H1 (cell line): Measurements from ENCODE around the gene GRXCR2. TPM values are rescaled to one million over a fixed set of nuclear protein-coding genes. Genes with fewer than 3 reads are reported as not detected.

ENCODE experiments used
- CTCF ChIA-PET: fragments of 300-600 bp; sonication (Branson Sonifier 250); formaldehyde crosslinking; loops from one replicate; lab custom pipeline; 2021; ENCODE audit not compliant: partially characterized antibody; lab: Charles Lee
- POLR2A ChIA-PET: fragments of 300-600 bp; sonication (Branson Sonifier 250); formaldehyde crosslinking; loops from one replicate; lab custom pipeline; 2021; ENCODE audit warnings: inconsistent platforms; ENCODE audit not compliant: partially characterized antibody; lab: Charles Lee
- DNase-seq, 2 experiments: peaks; one replicate each; pipeline versions ENCODE4 v3.0.0 to v3.0.0-alpha.2; 2010 to 2022; ENCODE audit warnings: low spot score in 2 of 2, low read depth in 1 of 2, mixed read lengths in 1 of 2
- FAIRE-seq: peaks from 2 replicates; lab custom pipeline; 2011; peaks lifted over from hg19 to GRCh38; lab: Jason Lieb, UNC
- H2AFZ ChIP-seq: 2 replicates; pipeline ENCODE4 v1.8.1; 2012; ENCODE audit warnings: low read length, inconsistent platforms
- H2AK5ac ChIP-seq: 2 replicates; pipeline ENCODE4 v1.6.1; 2013; ENCODE audit warnings: low read depth, low read length
- H2BK120ac ChIP-seq: replicated peaks from 2 replicates; pipeline ENCODE3; 2013; ENCODE audit warnings: low read depth, low read length, inconsistent platforms
- H2BK12ac ChIP-seq: 2 replicates; pipeline ENCODE4 v1.6.1; 2013; ENCODE audit warnings: low read depth, low read length
- H2BK15ac ChIP-seq: 2 replicates; pipeline ENCODE4 v1.6.1; 2013; ENCODE audit warnings: low read length
- H2BK20ac ChIP-seq: 2 replicates; pipeline ENCODE4 v1.6.1; 2013; ENCODE audit warnings: low read length
- H2BK5ac ChIP-seq: 2 replicates; pipeline ENCODE4 v1.6.1; 2013; ENCODE audit warnings: low read depth, low read length
- H3K14ac ChIP-seq: 2 replicates; pipeline ENCODE4 v1.6.1; 2013; ENCODE audit warnings: inconsistent platforms; ENCODE audit not compliant: insufficient read length
- H3K18ac ChIP-seq: 2 replicates; pipeline ENCODE4 v1.6.1; 2013; ENCODE audit warnings: low read length; ENCODE audit errors: extremely low read depth
- H3K23ac ChIP-seq: 2 replicates; pipeline ENCODE4 v1.6.1; 2013; ENCODE audit warnings: inconsistent platforms; ENCODE audit not compliant: insufficient read length
- H3K23me2 ChIP-seq: 2 replicates; pipeline ENCODE4 v1.6.1; 2013; ENCODE audit warnings: low read depth, low read length
- H3K27ac ChIP-seq: 2 replicates; pipeline ENCODE4 v1.6.1; 2011; ENCODE audit warnings: low read depth, low read length, inconsistent platforms
- H3K27me3 ChIP-seq, 4 experiments: replicated peaks in 1 of 4; 1 replicate in 1 of 4; 2 replicates in 3 of 4; pipeline versions ENCODE4 v1.6.1 to v1.8.1; 2011 to 2013; ENCODE audit warnings: low read length in 3 of 4, mild to moderate bottlenecking in 3 of 4, inconsistent platforms in 2 of 4, mixed read lengths in 2 of 4, moderate library complexity in 1 of 4; ENCODE audit not compliant: control insufficient read depth in 3 of 4, insufficient read depth in 3 of 4; ENCODE audit errors: extremely low read depth in 1 of 4
- H3K36me3 ChIP-seq, 4 experiments: 2 replicates each; pipeline versions ENCODE4 v1.6.1 to v1.8.1; 2011 to 2013; ENCODE audit warnings: mild to moderate bottlenecking in 4 of 4, low read length in 3 of 4, moderate library complexity in 2 of 4, control low read depth in 1 of 4, inconsistent platforms in 1 of 4; ENCODE audit not compliant: insufficient read depth in 4 of 4, control insufficient read depth in 2 of 4
- H3K4ac ChIP-seq: replicated peaks from 2 replicates; pipeline ENCODE3; 2013; ENCODE audit warnings: low read length, low read depth, mixed read lengths, inconsistent platforms; ENCODE audit not compliant: insufficient read length
- H3K4me1 ChIP-seq, 4 experiments: replicated peaks in 1 of 4; 1 replicate in 1 of 4; 2 replicates in 3 of 4; pipeline versions ENCODE4 v1.6.1 to v1.8.1; 2011 to 2013; ENCODE audit warnings: low read length in 3 of 4, inconsistent platforms in 2 of 4, mixed read lengths in 1 of 4; ENCODE audit not compliant: insufficient read depth in 4 of 4, control insufficient read depth in 3 of 4
- H3K4me2 ChIP-seq, 2 experiments: 2 replicates each; pipeline versions ENCODE4 v1.6.1 to v1.8.1; 2011 to 2013; ENCODE audit warnings: low read depth in 2 of 2, low read length in 2 of 2, control low read depth in 1 of 2, inconsistent platforms in 1 of 2, mild to moderate bottlenecking in 1 of 2; ENCODE audit not compliant: insufficient read depth in 1 of 2
- H3K4me3 ChIP-seq, 4 experiments: fragments of 200-600, 300-600 bp in 1 of 4; sonication (generic), shearing (Covaris generic), sonication (Bioruptor Twin) in 1 of 4; 2 replicates each; pipeline versions ENCODE4 v1.5.1 to v1.8.1; 2011 to 2016; ENCODE audit warnings: low read length in 4 of 4, low read depth in 3 of 4, control low read depth in 2 of 4, inconsistent platforms in 2 of 4, mild to moderate bottlenecking in 2 of 4, mixed read lengths in 1 of 4, moderate library complexity in 1 of 4; ENCODE audit not compliant: insufficient read depth in 2 of 4; ENCODE audit errors: extremely low read depth in 1 of 4
- H3K56ac ChIP-seq: replicated peaks from 2 replicates; pipeline ENCODE3; 2013; ENCODE audit warnings: low read depth, mild to moderate bottlenecking, mixed read lengths, low read length, inconsistent platforms; ENCODE audit not compliant: insufficient read length
- H3K79me1 ChIP-seq: 2 replicates; pipeline ENCODE4 v1.6.1; 2013; ENCODE audit warnings: low read depth, low read length, control low read depth
- H3K79me2 ChIP-seq, 2 experiments: 2 replicates each; pipeline versions ENCODE4 v1.6.1 to v1.8.1; 2012 to 2013; ENCODE audit warnings: low read length in 2 of 2, mild to moderate bottlenecking in 2 of 2, inconsistent platforms in 1 of 2; ENCODE audit not compliant: insufficient read depth in 2 of 2, control insufficient read depth in 1 of 2
- H3K9ac ChIP-seq, 4 experiments: replicated peaks in 1 of 4; 1 replicate in 1 of 4; 2 replicates in 3 of 4; pipeline versions ENCODE4 v1.6.1 to v1.8.1; 2011 to 2013; ENCODE audit warnings: low read depth in 3 of 4, low read length in 3 of 4, control low read depth in 2 of 4, mild to moderate bottlenecking in 2 of 4, moderate library complexity in 2 of 4, inconsistent platforms in 1 of 4; ENCODE audit errors: extremely low read depth in 1 of 4
- H3K9me3 ChIP-seq, 2 experiments: 2 replicates each; pipeline versions ENCODE4 v1.6.1 to v1.8.1; 2012 to 2013; ENCODE audit warnings: mild to moderate bottlenecking in 2 of 2, moderate library complexity in 2 of 2, control low read depth in 1 of 2, inconsistent platforms in 1 of 2, low read depth in 1 of 2, low read length in 1 of 2, mixed read lengths in 1 of 2; ENCODE audit not compliant: insufficient read depth in 2 of 2
- H4K20me1 ChIP-seq, 2 experiments: replicated peaks in 1 of 2; 2 replicates each; pipeline versions ENCODE3 to v1.8.1; 2011 to 2013; ENCODE audit warnings: inconsistent platforms in 2 of 2, low read length in 2 of 2, mild to moderate bottlenecking in 1 of 2; ENCODE audit not compliant: insufficient read depth in 2 of 2, control insufficient read depth in 1 of 2
- H4K5ac ChIP-seq: 2 replicates; pipeline ENCODE4 v1.6.1; 2013; ENCODE audit warnings: low read length, low read depth, mixed read lengths, inconsistent platforms; ENCODE audit not compliant: insufficient read length
- H4K8ac ChIP-seq: 2 replicates; pipeline ENCODE4 v1.8.0; 2013; ENCODE audit warnings: mild to moderate bottlenecking, moderate library complexity, low read length, inconsistent platforms; ENCODE audit not compliant: insufficient read depth; ENCODE audit errors: extremely low read depth
- H4K91ac ChIP-seq: replicated peaks from 2 replicates; pipeline ENCODE3; 2013; ENCODE audit warnings: low read length, mixed read lengths, inconsistent platforms; ENCODE audit not compliant: insufficient read length
- EZH2 ChIP-seq: fragments of 200-600 bp; sonication (generic); IDR thresholded peaks from 2 replicates; pipeline ENCODE4 v1.7.1; 2012; ENCODE audit warnings: low read depth, mild to moderate bottlenecking, moderate library complexity, low read length, inconsistent platforms; ENCODE audit not compliant: severe bottlenecking
- GABPA ChIP-seq: IDR thresholded peaks from 2 replicates; pipeline ENCODE4 v1.6.1; 2011; ENCODE audit warnings: mild to moderate bottlenecking, low read length, moderate library complexity, borderline replicate concordance; ENCODE audit not compliant: insufficient read depth
- GTF2F1 ChIP-seq: IDR thresholded peaks from 2 replicates; pipeline ENCODE4 v1.6.1; 2012; ENCODE audit warnings: low read depth, low read length, improper control_type of control experiment, borderline replicate concordance
- HDAC2 ChIP-seq, 2 experiments: fragments of 300-600 bp in 1 of 2; sonication (generic) in 1 of 2; IDR thresholded peaks; 2 replicates each; pipeline ENCODE4 v1.6.1; 2011 to 2012; ENCODE audit warnings: low read depth in 2 of 2, low read length in 2 of 2, mild to moderate bottlenecking in 2 of 2, moderate library complexity in 2 of 2, borderline replicate concordance in 1 of 2, inconsistent platforms in 1 of 2
- JUND ChIP-seq: IDR thresholded peaks from 2 replicates; pipeline ENCODE4 v1.6.1; 2011; ENCODE audit warnings: mild to moderate bottlenecking, improper control_type of control experiment, low read length
- KDM1A ChIP-seq: fragments of 200-600, 300-600 bp; sonication (generic); IDR thresholded peaks from 2 replicates; pipeline ENCODE4 v1.7.1; 2016; ENCODE audit warnings: mild to moderate bottlenecking, low read length, borderline replicate concordance
- POLR2AphosphoS5 ChIP-seq: IDR thresholded peaks from 2 replicates; pipeline ENCODE4 v1.6.1; 2011; ENCODE audit warnings: low read depth, low read length
- RNF2 ChIP-seq: fragments of 200-900, 300-1000 bp; sonication (generic); IDR thresholded peaks from 2 replicates; pipeline ENCODE4 v1.7.1; 2016; ENCODE audit warnings: borderline replicate concordance, low read depth, mild to moderate bottlenecking, antibody characterized with exemption, low read length; ENCODE audit not compliant: poor library complexity, severe bottlenecking; ENCODE audit errors: missing control alignments
- RXRA ChIP-seq: IDR thresholded peaks from 2 replicates; pipeline ENCODE4 v1.6.1; 2011; ENCODE audit warnings: low read depth, mild to moderate bottlenecking, low read length, moderate library complexity; ENCODE audit not compliant: insufficient read depth
- SP4 ChIP-seq: IDR thresholded peaks from 2 replicates; pipeline ENCODE4 v1.6.1; 2012; ENCODE audit warnings: low read length, inconsistent platforms
- SRF ChIP-seq: IDR thresholded peaks from 2 replicates; pipeline ENCODE4 v1.6.1; 2011; ENCODE audit warnings: mild to moderate bottlenecking, low read depth, low read length, moderate library complexity
- ZNF274 ChIP-seq: IDR thresholded peaks from 2 replicates; pipeline ENCODE4 v1.7.0; 2012; ENCODE audit warnings: low read length, borderline replicate concordance; ENCODE audit errors: extremely low read depth
- polyA plus RNA-seq, 7 experiments: library from polyadenylated mRNA; depleted of rRNA in 3 of 7; stranded (reverse) in 5 of 7; unstranded in 2 of 7; fragments of >200 nt in 5 of 7; fragments of 200-250 nt in 2 of 7; gene quantifications; 1 replicate in 5 of 7; 2 replicates in 1 of 7; 4 replicates in 1 of 7; pipeline versions ENCODE4 v1.2.1 to v1.2.3, GENCODE V29; 2011 to 2013; ENCODE audit warnings: missing spikeins in 2 of 7, mixed read lengths in 2 of 7
- total RNA-seq: library from RNA; stranded (reverse); fragmentation: NEBNext Ultra II Directional; extraction: Animal tissue kit (Norgen Biotek cat#: 25700); gene quantifications from 2 replicates; pipeline ENCODE4 v1.2.1, GENCODE V29; 2021
- TF ChIP-seq, protein P1 (sequence below): IDR thresholded peaks from 2 replicates; pipeline ENCODE4 v1.6.1; 2012; ENCODE audit warnings: low read length, inconsistent platforms

GRXCR2 gene
- total and polyA plus RNA-seq, 2 of the 8 experiments (the other 6 are each of a cell fraction or from before 2014, with no cell fraction given): not detected

DNA sequence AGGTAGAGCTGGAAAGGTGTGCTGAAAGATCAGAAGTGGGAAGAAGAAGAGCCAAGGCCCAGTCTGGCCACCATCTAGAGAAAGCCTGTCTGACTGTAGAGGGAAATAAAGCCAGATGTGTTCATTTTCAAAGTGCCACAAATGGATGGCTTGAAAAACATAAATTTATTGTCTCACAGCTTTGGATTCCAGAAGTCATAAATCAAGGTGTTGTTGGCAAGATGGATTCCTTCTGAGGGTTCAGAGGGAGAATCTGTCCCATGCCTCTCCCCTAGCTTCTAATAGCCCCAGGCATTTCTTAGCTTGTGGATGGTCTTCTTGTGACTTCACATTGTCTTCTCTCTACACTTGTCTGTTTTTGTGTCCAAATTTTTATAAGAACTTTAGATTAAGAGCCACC, 31.5 kb downstream of the GRXCR2 start:
- H3K56ac ChIP-seq: no peak overlapping the region
- CTCF ChIA-PET: interaction anchor here (0.6 to 2.8 kb wide), 3 partner anchors 13 to 111 kb away, joined by 3 to 14 read pairs (median 3); no protein-coding TSS in a partner anchor
- H3K27ac ChIP-seq: no peak overlapping the region
- TF ChIP-seq SP4 (no peak), KDM1A (no peak), JUND (no peak), GABPA (no peak), POLR2AphosphoS5 (no peak), EZH2 (no peak), ZNF274 (no peak), RXRA (no peak), SRF (no peak), HDAC2 (IDR thresholded peaks at IDR 0.05; ENCODE audit: borderline replicate concordance in 1 of 2, low read depth in 2 of 2, low read length in 2 of 2) (no peak), RNF2 (no peak), GTF2F1 (no peak)
- TF ChIP-seq, protein P1, sequence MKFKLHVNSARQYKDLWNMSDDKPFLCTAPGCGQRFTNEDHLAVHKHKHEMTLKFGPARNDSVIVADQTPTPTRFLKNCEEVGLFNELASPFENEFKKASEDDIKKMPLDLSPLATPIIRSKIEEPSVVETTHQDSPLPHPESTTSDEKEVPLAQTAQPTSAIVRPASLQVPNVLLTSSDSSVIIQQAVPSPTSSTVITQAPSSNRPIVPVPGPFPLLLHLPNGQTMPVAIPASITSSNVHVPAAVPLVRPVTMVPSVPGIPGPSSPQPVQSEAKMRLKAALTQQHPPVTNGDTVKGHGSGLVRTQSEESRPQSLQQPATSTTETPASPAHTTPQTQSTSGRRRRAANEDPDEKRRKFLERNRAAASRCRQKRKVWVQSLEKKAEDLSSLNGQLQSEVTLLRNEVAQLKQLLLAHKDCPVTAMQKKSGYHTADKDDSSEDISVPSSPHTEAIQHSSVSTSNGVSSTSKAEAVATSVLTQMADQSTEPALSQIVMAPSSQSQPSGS: no peak

More for the DNA sequence above, 31.5 kb downstream of the GRXCR2 start:
- H3K36me3 ChIP-seq: no peaks in the 10 kb centered on the region
- no peak overlapping the region for H2BK5ac ChIP-seq
- no peak overlapping the region for H2AK5ac ChIP-seq
- no peak for FAIRE-seq
- H2BK12ac ChIP-seq: no peak overlapping the region
- no peaks in the 10 kb centered on the region for H3K4me1 ChIP-seq
- H3K23me2 ChIP-seq: no peaks in the 10 kb centered on the region
- H4K8ac ChIP-seq: no peak overlapping the region
- H4K20me1 ChIP-seq: no peaks in the 10 kb centered on the region
- H3K14ac ChIP-seq: no peak overlapping the region
- H3K9ac ChIP-seq: no peak overlapping the region
- H4K5ac ChIP-seq: no peak overlapping the region
- H3K79me2 ChIP-seq: no peaks in the 10 kb centered on the region
- DNase-seq: no peak
- POLR2A ChIA-PET: no interaction called here
- H2BK15ac ChIP-seq: no peak overlapping the region
- H4K91ac ChIP-seq: no peak overlapping the region
- H2BK20ac ChIP-seq: no peak overlapping the region
- no peak overlapping the region for H3K4ac ChIP-seq
- H3K4me2 ChIP-seq: no peak overlapping the region
- no peak overlapping the region for H3K18ac ChIP-seq
- no peak overlapping the region for H3K23ac ChIP-seq
- no peak overlapping the region for H2AFZ ChIP-seq
- H3K79me1 ChIP-seq: no peaks in the 10 kb centered on the region
- H3K27me3 ChIP-seq: 0 out of 7 replicates have a peak, but pooled peaks cover 0 to 1% (median 0%) of the 10 kb centered on the region in 4 experiments
- H3K9me3 ChIP-seq: no peaks in the 10 kb centered on the region
- no peak overlapping the region for H3K4me3 ChIP-seq
- no peak overlapping the region for H2BK120ac ChIP-seq
